Measurements from ENCODE around the gene THSD7B.

The THSD7B gene

GRCh38 chr2:136809998-136810397, 44.7 kb downstream of the THSD7B start:
- no peak for DNase-seq

GRCh38 chr2:136818839-136819238, 53.5 kb downstream of the THSD7B start:
- no peak for DNase-seq

GRCh38 chr2:136823291-136823690, 57.9 kb downstream of the THSD7B start:
- DNase-seq, result no peak

- no peak for DNase-seq
Measured at GRCh38 chr2:136828162-136828561, 62.8 kb downstream of the THSD7B start.

GRCh38 chr2:136828774-136829173, 63.4 kb downstream of the THSD7B start:
- no peak for DNase-seq

- no peak for DNase-seq
Measured at GRCh38 chr2:136844546-136844945, 79.2 kb downstream of the THSD7B start.

- peak; percentile 77 for DNase-seq
Measured at GRCh38 chr2:136858656-136859055, 93.3 kb downstream of the THSD7B start.

- no peak for DNase-seq
Measured at GRCh38 chr2:136860443-136860958, 95.2 kb downstream of the THSD7B start.

- DNase-seq, result no peak
Measured at GRCh38 chr2:136863468-136863867, 98.1 kb downstream of the THSD7B start.

- no peak for DNase-seq
Measured at GRCh38 chr2:136863874-136864273, 98.5 kb downstream of the THSD7B start.

- DNase-seq, result no peak
Measured at GRCh38 chr2:136871424-136871823, 106.1 kb downstream of the THSD7B start.

GRCh38 chr2:136874258-136874657, 108.9 kb downstream of the THSD7B start:
- peak; percentile 24 for DNase-seq

- no peak for DNase-seq
Measured at GRCh38 chr2:136891100-136891499, 125.8 kb downstream of the THSD7B start.

- no peak for DNase-seq
Measured at GRCh38 chr2:136894007-136894634, 128.8 kb downstream of the THSD7B start.

GRCh38 chr2:136901732-136902131, 136.4 kb downstream of the THSD7B start:
- peak; percentile 85 for DNase-seq

- DNase-seq, result no peak
Measured at GRCh38 chr2:136905779-136906178, 140.4 kb downstream of the THSD7B start.

GRCh38 chr2:136909777-136910176, 144.4 kb downstream of the THSD7B start:
- DNase-seq, result no peak

- DNase-seq, result peak; percentile 2
Measured at GRCh38 chr2:136916131-136916530, 150.8 kb downstream of the THSD7B start.

- DNase-seq, result peak; percentile 99
Measured at GRCh38 chr2:136917411-136917881, 152.1 kb downstream of the THSD7B start.

- DNase-seq, result no peak
Measured at GRCh38 chr2:136919682-136920081, 154.3 kb downstream of the THSD7B start.

- peak; percentile 61 for DNase-seq
Measured at GRCh38 chr2:136920652-136921333, 155.4 kb downstream of the THSD7B start.

- DNase-seq, result no peak
Measured at GRCh38 chr2:136927156-136927555, 161.8 kb downstream of the THSD7B start.

GRCh38 chr2:136929531-136929930, 164.2 kb downstream of the THSD7B start:
- DNase-seq, result no peak

- peak; percentile 11 for DNase-seq
Measured at GRCh38 chr2:136932700-136933099, 167.4 kb downstream of the THSD7B start.

Data from DMS 273 treated with DMSO at 0.1 percent for 48 hours (cell line).